Bronchial epithelial cell (primary cell): ENCODE measurements around the gene VSX1. TPM values are rescaled to one million over a fixed set of nuclear protein-coding genes. Genes with fewer than 3 reads are reported as not detected.

Experiments
- DNase-seq: peaks from one replicate; pipeline ENCODE4 v3.0.0-alpha.2; 2010; ENCODE audit warnings: low read depth
- FAIRE-seq: peaks from 2 replicates; lab custom pipeline; 2011; peaks lifted over from hg19 to GRCh38; lab: Jason Lieb, UNC
- H3K27me3 ChIP-seq: 2 replicates; pipeline ENCODE4 v1.5.1; 2011; ENCODE audit warnings: low read length; ENCODE audit not compliant: control insufficient read depth, insufficient read depth
- H3K36me3 ChIP-seq: 2 replicates; pipeline ENCODE4 v1.5.1; 2011; ENCODE audit warnings: low read length; ENCODE audit not compliant: control insufficient read depth, insufficient read depth
- H3K4me3 ChIP-seq: 2 replicates; pipeline ENCODE4 v1.5.1; 2011; ENCODE audit warnings: mild to moderate bottlenecking, low read depth, low read length, control low read depth
- total RNA-seq: library from RNA; depleted of rRNA; stranded (reverse); fragments of >200 nt; gene quantifications from 2 replicates; pipeline ENCODE4 v1.2.1, GENCODE V29; 2014
- TF ChIP-seq, protein P1 (sequence below): IDR thresholded peaks from 2 replicates; pipeline ENCODE4 v1.5.1; 2011; ENCODE audit warnings: mild to moderate bottlenecking, moderate library complexity, low read length, control low read depth, inconsistent platforms; ENCODE audit not compliant: insufficient read depth, severe bottlenecking

VSX1 gene
- total RNA-seq, 1 donor from 2014 or later: not detected

DNA sequence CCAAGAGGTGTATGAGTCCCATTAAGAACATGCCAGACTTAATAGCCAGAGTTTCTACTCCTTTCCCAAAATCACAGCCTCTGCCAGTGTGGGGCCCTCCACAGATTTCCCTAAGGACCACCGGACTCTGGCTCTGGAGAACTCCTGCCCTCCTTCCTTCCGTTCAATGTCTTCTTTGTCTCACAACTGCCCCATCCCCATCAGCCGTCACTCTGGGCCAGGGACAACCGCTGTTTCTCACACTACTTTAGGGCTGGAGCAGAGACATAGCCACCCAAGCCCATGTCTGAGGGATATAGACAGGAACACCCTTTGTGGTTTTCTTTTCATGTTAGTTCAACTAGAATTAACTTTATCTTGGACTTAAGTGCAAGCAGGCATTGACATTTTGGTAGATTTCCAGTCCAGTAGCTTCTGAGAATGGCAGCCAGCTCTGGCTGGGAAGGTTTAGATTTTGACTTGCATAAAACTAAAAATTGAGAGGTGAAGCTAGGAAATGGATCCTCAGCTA, 17.3 kb downstream of the VSX1 start:
- Histone ChIP-seq H3K4me3 (no peak overlapping the region), H3K27me3 (peaks cover 12% of the 10 kb centered on the region), H3K36me3 (no peaks in the 10 kb centered on the region)
- TF ChIP-seq, protein P1, sequence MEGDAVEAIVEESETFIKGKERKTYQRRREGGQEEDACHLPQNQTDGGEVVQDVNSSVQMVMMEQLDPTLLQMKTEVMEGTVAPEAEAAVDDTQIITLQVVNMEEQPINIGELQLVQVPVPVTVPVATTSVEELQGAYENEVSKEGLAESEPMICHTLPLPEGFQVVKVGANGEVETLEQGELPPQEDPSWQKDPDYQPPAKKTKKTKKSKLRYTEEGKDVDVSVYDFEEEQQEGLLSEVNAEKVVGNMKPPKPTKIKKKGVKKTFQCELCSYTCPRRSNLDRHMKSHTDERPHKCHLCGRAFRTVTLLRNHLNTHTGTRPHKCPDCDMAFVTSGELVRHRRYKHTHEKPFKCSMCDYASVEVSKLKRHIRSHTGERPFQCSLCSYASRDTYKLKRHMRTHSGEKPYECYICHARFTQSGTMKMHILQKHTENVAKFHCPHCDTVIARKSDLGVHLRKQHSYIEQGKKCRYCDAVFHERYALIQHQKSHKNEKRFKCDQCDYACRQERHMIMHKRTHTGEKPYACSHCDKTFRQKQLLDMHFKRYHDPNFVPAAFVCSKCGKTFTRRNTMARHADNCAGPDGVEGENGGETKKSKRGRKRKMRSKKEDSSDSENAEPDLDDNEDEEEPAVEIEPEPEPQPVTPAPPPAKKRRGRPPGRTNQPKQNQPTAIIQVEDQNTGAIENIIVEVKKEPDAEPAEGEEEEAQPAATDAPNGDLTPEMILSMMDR: no peak
- DNase-seq (no peak), FAIRE-seq (no peak)

DNA sequence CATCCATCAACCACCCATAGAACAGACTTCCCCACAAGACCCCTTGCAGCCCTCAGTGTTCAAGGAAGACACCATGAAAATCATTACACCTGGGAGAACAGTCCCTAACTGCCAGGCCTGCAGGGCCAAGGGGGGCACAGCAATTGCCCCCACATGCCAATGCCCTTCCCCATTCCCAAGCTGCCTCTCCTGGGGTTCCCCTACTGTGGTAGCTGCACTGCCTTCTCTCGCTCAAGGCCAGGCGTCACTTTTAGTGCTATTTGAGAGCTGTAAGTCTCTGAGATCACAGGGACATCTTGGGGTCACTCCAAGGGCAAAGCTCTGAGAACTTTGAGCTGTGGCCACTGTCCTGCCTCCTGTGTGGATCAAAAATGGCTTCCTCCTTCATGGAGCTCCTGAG, 18.0 kb downstream of the VSX1 start:
- Histone ChIP-seq H3K27me3 (peaks cover 11% of the 10 kb centered on the region), H3K4me3 (no peak overlapping the region), H3K36me3 (no peaks in the 10 kb centered on the region)
- no peak for DNase-seq
- TF ChIP-seq, protein P1: no peak
- FAIRE-seq: no peak

DNA sequence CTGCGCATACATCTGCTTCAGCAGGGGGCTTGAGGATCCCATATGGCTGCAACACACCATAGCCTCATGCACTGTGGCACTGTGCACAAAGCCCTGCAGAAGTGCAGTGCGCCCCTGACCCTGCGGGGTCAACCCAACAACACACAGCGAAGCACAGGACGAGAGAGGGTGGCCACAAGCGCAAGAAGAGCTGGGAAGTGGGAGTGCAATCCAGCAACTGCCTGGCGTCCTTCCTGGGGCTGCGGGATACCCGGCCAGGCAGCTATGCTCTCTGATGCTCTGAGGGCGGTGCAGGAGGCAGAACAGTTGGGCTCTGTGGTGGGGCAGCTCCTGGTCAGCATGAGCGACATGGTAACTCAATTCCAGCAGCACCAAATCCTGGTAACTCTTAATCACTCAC, 18.4 kb downstream of the VSX1 start:
- Histone ChIP-seq H3K4me3 (no peak overlapping the region), H3K36me3 (no peaks in the 10 kb centered on the region), H3K27me3 (peaks cover 11% of the 10 kb centered on the region)
- FAIRE-seq (no peak), DNase-seq (no peak)
- TF ChIP-seq, protein P1: no peak

DNA sequence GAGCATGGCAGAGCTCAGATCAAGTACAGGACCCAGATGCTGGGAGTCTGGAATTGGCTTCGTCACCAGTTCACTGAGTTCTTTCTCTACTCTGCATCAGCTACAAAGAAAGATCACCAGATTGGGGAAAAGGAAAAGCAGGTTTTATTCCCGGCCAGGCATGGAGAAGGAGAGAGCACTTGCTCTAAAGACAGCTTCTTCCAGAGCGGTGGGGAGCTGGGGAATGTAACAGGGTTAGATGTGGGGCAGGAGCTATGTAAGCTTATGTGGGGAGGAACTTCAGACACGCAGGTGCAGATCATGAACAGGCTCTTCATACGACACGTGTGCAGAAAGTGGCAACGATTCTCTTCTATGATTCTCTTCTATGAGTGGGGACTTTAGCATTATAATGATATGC, 19.1 kb downstream of the VSX1 start:
- FAIRE-seq: no peak
- no peak for DNase-seq
- TF ChIP-seq, protein P1: no peak
- Histone ChIP-seq H3K4me3 (no peak overlapping the region), H3K36me3 (no peaks in the 10 kb centered on the region), H3K27me3 (peaks cover 11% of the 10 kb centered on the region)

DNA sequence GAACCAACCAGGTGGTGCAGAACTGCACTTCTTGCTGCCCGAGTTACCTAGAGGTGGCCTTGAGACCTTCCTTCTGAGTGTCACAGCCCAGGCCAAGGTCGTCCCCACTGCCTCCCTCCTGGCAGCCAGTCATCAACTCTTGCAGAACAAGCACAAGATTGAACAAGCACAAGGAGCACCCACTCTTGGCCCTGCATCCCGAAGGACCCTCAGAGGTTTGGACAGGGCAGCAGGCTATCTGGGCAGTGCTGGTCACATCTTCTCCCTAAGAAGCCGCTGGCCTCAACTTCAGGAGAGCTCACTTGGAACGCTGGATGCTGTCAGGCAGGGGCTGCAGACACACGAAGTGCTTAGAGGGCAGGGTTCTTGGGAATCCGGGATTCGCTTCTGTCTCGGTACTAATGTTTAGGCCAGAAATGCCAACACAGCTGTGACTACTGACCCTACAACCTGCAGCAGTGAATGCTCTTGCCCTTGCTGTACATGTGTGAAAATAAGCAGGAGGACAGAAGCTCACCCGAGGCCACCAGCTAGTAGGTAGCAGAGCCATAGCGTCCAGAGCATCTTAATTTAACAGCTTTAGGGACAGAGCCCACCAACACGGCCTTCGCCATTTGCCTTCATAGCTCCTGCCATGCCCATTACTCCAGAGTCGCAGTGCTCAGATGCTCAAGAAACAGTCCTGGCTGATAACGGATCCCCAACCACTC, 20.0 kb downstream of the VSX1 start:
- Histone ChIP-seq H3K36me3 (no peaks in the 10 kb centered on the region), H3K27me3 (peaks cover 11% of the 10 kb centered on the region), H3K4me3 (no peak overlapping the region)
- TF ChIP-seq, protein P1: no peak
- DNase-seq (no peak), FAIRE-seq (no peak)
